Body of pancreas (tissue), 4 donors: ENCODE measurements around the gene SEL1L3. TPM values are rescaled to one million over a fixed set of nuclear protein-coding genes. Genes with fewer than 3 reads are reported as not detected.

ENCODE experiments used
- ATAC-seq: fragments of 150-250 bp; one replicate; pipeline ENCODE4 v1.9.1; 2016
- DNase-seq, 4 donors: peaks; one replicate each; pipeline ENCODE4 v3.0.0-alpha.2; 2019
- H3K27ac ChIP-seq, 4 donors: fragments of 200-600 bp; sonication (generic); 1 replicate in 3 of 4; 2 replicates in 1 of 4; pipeline versions ENCODE4 v1.5.1 to v1.6.1; 2016 to 2019; ENCODE audit warnings: mild to moderate bottlenecking in 1 of 4, mixed read lengths in 1 of 4, moderate library complexity in 1 of 4
- H3K27me3 ChIP-seq, 2 donors: fragments of 200-600 bp; sonication (generic); one replicate each; pipeline ENCODE4 v1.6.0; 2016; ENCODE audit warnings: mild to moderate bottlenecking in 1 of 2
- H3K36me3 ChIP-seq, 2 donors: fragments of 200-600 bp; sonication (generic); replicated peaks in 1 of 2; 2 replicates each; pipeline ENCODE4 v1.5.1; 2016; ENCODE audit warnings: low read depth in 2 of 2; ENCODE audit not compliant: insufficient read depth in 1 of 2
- H3K4me1 ChIP-seq: fragments of 200-600 bp; sonication (generic); one replicate; pipeline ENCODE4 v1.6.0; 2016
- H3K4me3 ChIP-seq, 2 donors: fragments of 200-600 bp; sonication (generic); 1 replicate in 1 of 2; 2 replicates in 1 of 2; pipeline ENCODE4 v1.5.1; 2016 to 2019
- H3K9me3 ChIP-seq, 3 donors: fragments of 200-600 bp; sonication (generic); 1 replicate in 2 of 3; 2 replicates in 1 of 3; pipeline ENCODE4 v1.5.1; 2016
- CTCF ChIP-seq, 7 experiments: fragments of 450-650 bp in 4 of 7; fragments of 200-600 bp in 3 of 7; sonication (generic) in 3 of 7; IDR thresholded peaks; one replicate each; pipeline ENCODE4 v1.5.1; 2016 to 2019; ENCODE audit warnings: antibody characterized with exemption in 7 of 7
- POLR2A ChIP-seq, 3 donors: fragments of 450-650 bp; IDR thresholded peaks; one replicate each; pipeline ENCODE4 v1.6.1; 2016; ENCODE audit warnings: antibody characterized with exemption in 3 of 3, mild to moderate bottlenecking in 2 of 3
- WGBS, 2 donors: methylation state at CpG; one replicate each; pipeline ENCODE4 v1.1.5; 2017; 5-methylcytosine and 5-hydroxymethylcytosine counted together
- intact Hi-C: fragments of 100-400 bp; cut with DNase I; formaldehyde crosslinking; loops from one replicate; pipeline ENCODE4 v1.15.1; 2023
- total RNA-seq, 2 donors: library from RNA; depleted of rRNA; stranded (reverse); fragments of >200 nt; gene quantifications; one replicate each; pipeline ENCODE4 v1.1.0, GENCODE V29; 2016

The SEL1L3 gene
- total RNA-seq, 2 donors from 2014 or later = 32.3 to 64.1 TPM

GRCh38 chr4:25755911-25756310 lies 106.9 kb downstream of the SEL1L3 start:
- H3K27ac ChIP-seq = peak overlapping the region in 2 of 4 donors; percentile 10 to 54
- no peaks in the 10 kb centered on the region for H3K9me3 ChIP-seq
- TF ChIP-seq CTCF (IDR thresholded peaks at IDR 0.05) (no peak), POLR2A (IDR thresholded peaks at IDR 0.05) (no peak)
- peaks cover 0 to 9% of the 10 kb centered on the region in 2 donors for H3K36me3 ChIP-seq
- no peaks in the 10 kb centered on the region for H3K27me3 ChIP-seq
- WGBS, 2 donors = 87 to 91% methylated on average over 9 of the region's 9 CpGs
- intact Hi-C loops = no loop called here
- no peak for ATAC-seq
- no peaks in the 10 kb centered on the region for H3K4me1 ChIP-seq
- no peak for DNase-seq
- H3K4me3 ChIP-seq = no peak overlapping the region

GRCh38 chr4:25753239-25753638 lies 109.5 kb downstream of the SEL1L3 start:
- H3K4me3 ChIP-seq = no peak overlapping the region
- intact Hi-C loops = no loop called here
- no peaks in the 10 kb centered on the region for H3K27me3 ChIP-seq
- 87 to 96% methylated on average over 5 of the region's 5 CpGs for WGBS, 2 donors
- DNase-seq = no peak
- no peak for ATAC-seq
- no peaks in the 10 kb centered on the region for H3K9me3 ChIP-seq
- no peak overlapping the region for H3K27ac ChIP-seq
- no peak for TF ChIP-seq POLR2A (IDR thresholded peaks at IDR 0.05)
- TF ChIP-seq CTCF (IDR thresholded peaks at IDR 0.05) = no peak
- H3K4me1 ChIP-seq = peaks cover 3% of the 10 kb centered on the region
- peaks cover 0 to 6% of the 10 kb centered on the region in 2 donors for H3K36me3 ChIP-seq

- Histone ChIP-seq H3K4me1 (peaks cover 3% of the 10 kb centered on the region), H3K9me3 (no peaks in the 10 kb centered on the region), H3K36me3 (no peaks in the 10 kb centered on the region), H3K27ac (peak overlapping the region in 1 of 4 donors; percentile 55), H3K4me3 (no peak overlapping the region), H3K27me3 (no peaks in the 10 kb centered on the region)
- no peak for TF ChIP-seq CTCF (IDR thresholded peaks at IDR 0.05)
- TF ChIP-seq POLR2A (IDR thresholded peaks at IDR 0.05) = no peak
- ATAC-seq (no peak), DNase-seq (no peak)
- intact Hi-C loops = no loop called here
- WGBS, 2 donors = 90 to 91% methylated on average over 4 of the region's 4 CpGs
Observed at GRCh38 chr4:25750874-25751273, 111.9 kb downstream of the SEL1L3 start.

GRCh38 chr4:25749150-25749794 lies 113.5 kb downstream of the SEL1L3 start:
- Histone ChIP-seq H3K9me3 (no peaks in the 10 kb centered on the region), H3K4me3 (no peak overlapping the region), H3K36me3 (no peaks in the 10 kb centered on the region), H3K27ac (peak overlapping the region; percentile 16 to 55 (median 30)), H3K27me3 (no peaks in the 10 kb centered on the region), H3K4me1 (peaks cover 3% of the 10 kb centered on the region)
- ATAC-seq = peak; percentile 60
- intact Hi-C loops = no loop called here
- WGBS, 2 donors = 51 to 67% methylated on average over 5 of the region's 5 CpGs
- TF ChIP-seq POLR2A (IDR thresholded peaks at IDR 0.05) (no peak), CTCF (IDR thresholded peaks at IDR 0.05) (no peak)
- no peak for DNase-seq

GRCh38 chr4:25743971-25744370 lies 118.8 kb downstream of the SEL1L3 start:
- Histone ChIP-seq H3K27ac (no peak overlapping the region), H3K36me3 (no peaks in the 10 kb centered on the region), H3K9me3 (no peaks in the 10 kb centered on the region), H3K4me1 (no peaks in the 10 kb centered on the region), H3K4me3 (no peak overlapping the region), H3K27me3 (no peaks in the 10 kb centered on the region)
- intact Hi-C loops = no loop called here
- WGBS, 2 donors = 80 to 93% methylated on average over 3 of the region's 3 CpGs
- TF ChIP-seq POLR2A (IDR thresholded peaks at IDR 0.05) (no peak), CTCF (IDR thresholded peaks at IDR 0.05) (no peak)
- ATAC-seq (no peak), DNase-seq (no peak)
